HG03095 (cell line): ENCODE data around the gene WDR83.
"Not testable (repeated sequence)": the region's sequence is repeated elsewhere in the genome, so short reads cannot be mapped to it uniquely, and the experiment has no call there.

Experiments
- ATAC-seq: cut with Tn5 transposase; IDR thresholded peaks from one replicate; pipeline ENCODE4 v1.9.1; 2021; ENCODE audit warnings: moderate library complexity; ENCODE audit not compliant: unreplicated experiment

WDR83 gene

DNA sequence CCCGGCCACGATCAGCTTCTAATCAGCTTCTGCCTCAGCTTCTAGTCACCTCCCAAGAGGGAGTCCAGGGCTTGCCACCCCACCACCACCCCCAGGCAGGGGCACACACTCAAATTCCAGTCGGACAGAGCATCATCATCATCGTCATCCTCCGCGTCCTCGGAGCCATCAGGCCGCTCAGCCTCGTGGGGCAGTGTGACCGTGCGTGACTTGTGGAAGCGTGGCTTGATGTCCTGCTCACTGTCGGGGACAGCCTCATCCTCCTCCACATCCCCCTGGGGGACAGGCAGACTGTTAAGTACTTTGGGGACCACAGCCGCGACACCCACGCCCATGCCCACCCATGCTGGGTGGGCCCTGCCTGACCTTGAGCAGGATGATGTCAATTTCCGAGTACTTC, 44.6 kb downstream of the WDR83 start:
- ATAC-seq = no peak

DNA sequence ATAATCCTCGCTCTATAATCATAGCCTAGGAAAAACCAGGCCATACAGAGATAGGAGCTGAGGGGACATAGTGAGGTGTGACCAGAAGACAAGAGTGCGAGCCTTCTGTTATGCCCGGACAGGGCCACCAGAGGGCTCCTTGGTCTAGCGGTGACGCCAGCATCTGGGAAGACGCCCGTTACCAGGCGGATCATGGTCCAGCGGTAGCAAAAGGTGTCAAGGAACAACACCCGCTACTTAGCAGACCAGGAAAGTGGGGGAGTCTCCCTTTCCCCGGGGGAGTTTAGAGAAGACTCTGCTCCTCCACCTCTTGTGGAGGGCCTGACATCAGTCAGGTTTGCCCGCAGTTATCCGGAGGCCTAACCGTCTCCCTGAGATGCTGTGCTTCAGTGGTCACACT, 45.5 kb downstream of the WDR83 start:
- not testable (repeated sequence) for ATAC-seq

DNA sequence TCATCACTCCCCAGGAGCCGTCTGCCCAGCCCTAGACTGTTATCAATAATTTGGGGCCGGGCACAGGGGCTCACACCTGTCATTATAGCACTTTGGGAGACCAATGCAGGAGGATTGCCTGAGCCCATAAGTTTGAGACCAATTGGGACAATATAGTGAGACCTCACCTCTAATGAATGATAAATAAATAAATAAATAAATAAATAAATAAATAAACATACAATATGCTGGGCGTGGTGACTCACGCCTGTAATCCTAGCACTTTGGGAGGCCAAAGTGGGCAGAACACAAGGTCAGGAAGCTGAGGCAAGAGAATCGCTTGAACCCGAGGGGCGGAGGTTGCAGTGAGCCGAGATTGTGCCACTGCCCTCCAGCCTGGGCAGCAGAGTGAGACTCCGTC, 46.7 kb downstream of the WDR83 start:
- not testable (repeated sequence) for ATAC-seq

DNA sequence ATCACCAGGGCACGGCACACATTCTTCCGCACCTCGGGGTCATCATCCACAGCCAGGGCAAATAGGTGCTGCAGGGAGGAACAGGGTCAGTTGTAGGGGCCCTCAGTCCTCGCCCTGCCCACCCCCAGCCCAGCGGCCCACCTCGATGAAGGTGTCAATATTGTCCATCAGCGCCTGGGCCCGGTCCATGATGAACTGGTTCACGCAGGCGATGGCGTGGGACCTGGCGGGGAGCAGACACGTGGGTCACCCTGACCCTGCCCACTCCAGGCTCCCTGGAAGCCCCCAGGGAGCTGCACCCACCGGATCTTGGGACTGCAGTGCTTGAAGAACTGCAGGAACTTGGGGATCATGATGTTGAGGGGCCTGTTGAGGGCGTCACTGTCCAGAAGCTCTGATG, 48.5 kb downstream of the WDR83 start:
- no peak for ATAC-seq

DNA sequence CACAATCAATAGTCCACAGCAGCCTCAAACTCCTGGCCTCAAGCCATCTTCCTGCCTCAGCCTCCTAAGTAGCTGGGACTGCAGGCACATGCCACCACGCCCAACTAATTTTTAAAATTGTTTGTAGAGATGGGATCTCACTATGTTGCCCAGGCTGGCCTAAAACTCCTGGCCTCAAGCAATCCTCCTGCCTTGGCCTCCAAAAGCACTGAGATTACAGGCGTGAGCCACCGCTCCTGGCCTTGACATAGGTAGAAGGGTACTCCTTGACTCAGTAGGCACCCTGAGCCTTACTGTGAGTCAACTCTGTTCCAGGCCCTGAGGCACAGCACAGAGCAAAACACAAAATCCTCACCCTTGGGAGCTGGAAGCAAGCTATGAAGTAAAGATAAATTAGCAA, 49.3 kb downstream of the WDR83 start:
- no peak for ATAC-seq

DNA sequence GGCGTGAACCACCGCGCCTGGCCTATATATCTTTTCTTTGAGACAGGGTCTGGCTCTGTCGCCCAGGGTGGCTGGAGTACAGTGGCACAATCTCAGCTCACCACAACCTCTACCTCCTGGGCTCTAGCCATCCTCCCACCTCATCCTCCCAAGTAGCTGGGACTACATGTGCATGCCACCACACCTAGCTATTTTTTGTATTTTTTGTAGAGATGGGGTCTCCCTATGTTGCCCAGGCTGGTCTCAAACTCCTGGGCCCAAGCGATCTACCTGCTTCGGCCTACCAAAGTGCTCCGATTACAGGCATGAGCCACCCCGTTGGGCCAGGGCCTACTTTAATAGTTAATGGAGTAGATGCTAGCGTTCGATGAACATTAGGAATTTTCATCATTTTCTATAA, 53.7 kb downstream of the WDR83 start:
- no peak for ATAC-seq

DNA sequence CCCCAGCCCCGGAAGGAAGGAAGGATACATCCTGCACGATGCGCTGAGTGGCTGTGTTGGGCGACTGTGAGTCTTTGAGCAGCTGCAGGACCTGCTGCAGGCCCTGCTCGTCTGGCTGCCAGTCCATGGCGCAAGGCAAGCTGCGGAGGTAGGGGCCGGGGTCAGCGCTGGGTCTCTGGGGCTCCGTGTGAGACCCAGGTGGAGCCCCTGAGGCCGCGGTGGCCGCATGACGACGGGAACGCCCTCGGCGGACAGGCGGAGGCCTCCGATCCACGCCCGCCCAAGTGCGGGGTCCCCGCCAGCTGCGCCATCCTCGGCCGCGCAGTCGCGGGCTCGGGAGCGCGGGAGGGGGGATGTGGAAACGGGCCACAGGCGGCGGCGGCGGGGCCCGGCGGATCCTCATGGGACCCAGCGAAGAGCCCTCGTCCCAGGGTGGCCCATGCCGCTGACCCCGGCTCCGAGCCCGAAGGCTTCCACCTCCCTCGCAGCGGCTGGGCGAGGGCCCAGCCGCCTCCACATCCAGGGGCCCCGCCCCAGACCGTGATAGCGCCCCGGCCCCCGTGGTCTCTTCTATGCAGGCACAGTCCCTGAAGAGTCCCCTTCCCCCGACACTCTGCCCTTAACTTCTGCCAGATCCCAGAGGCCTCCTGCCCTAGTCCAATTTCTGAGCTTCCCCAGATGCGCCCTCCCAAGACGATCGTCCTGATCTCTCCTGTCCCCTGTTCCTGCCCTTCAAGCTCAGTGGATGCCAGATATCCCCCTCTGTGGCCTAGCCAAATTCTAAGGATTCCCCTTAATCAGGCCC, 54.4 kb downstream of the WDR83 start:
- ATAC-seq = no peak

DNA sequence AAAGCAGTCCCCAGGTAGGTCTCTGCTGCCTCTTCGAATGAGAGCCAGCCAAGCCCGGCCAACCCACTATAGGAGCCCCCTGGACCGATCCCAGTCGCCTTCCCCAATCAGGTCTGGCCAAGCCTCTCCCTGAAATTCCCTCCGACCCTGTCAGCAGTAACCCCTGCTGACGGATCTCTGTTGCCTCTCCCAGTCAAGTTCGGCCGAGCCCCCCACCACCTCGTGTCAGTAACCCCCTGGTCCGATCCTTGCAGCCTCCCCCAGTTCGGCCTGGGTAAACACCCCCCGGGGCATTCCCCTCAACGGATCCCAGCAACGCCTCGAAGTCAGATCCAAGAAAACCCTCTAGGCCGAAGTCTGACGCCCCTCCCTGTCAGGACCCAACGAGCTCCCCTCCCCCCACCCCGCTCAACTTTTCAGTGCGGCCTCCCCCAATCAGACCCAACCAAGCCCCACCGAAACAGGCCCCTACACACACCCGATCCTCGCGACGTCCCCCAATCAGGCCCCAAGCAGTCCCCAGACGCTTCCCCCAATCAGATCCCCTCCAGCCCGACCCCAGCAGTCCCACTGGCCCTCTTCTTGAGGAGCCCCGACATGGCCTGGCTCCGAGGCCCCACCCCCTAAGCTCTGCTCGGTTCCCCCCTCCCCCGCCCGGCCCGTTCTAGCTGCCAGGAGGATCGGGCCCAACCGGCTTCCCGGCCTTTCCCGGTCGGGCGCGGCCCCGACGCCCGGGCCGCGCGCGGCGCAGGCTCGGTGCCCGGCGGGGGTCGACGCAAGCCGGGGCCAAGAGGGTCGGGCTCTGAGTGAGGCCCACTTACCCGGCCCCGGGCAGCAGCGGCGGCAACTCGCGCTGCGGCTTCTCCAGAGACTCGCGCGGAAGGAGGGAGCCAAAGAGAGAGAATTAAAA, 55.3 kb downstream of the WDR83 start:
- peak; percentile 31 for ATAC-seq

DNA sequence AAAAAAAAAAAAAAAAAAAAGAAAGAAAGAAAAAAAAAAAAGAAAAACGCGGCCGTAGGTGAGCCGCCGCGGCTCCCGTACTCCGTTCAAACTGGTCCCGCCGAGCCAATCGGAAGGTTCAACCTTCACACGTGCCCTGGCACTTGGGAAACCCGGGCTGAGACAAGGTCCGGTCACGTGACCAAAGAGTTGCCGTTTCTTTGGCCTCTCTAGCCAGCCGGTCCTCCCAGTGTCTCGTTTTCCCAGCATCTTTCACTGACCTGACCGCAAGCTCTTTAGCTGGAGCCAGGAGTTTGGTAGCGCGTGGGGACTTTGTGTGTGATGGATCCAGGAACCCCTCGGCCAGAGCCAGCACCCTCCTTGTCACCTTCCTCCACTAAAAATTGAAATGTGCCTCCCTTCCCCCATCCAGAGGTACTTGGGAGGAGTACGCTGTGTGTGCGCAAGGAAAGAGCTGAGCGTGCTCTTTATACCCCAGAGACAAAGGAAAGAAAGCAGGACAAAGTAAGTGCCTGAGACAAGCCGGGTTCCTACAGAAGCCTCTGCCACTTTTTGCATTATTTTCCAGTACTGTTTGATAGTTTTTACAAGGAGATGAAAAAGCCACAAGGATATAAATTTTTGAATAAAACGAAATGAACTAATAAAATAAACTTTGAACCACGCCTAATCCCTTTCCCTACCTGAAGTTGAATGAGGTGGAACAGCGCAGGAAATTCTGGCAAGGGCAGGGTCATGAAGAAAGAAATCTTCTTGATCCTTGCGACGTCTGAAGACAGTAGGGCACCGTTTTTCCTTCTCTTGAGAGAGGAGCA, 56.2 kb downstream of the WDR83 start:
- peak; percentile 62 for ATAC-seq

DNA sequence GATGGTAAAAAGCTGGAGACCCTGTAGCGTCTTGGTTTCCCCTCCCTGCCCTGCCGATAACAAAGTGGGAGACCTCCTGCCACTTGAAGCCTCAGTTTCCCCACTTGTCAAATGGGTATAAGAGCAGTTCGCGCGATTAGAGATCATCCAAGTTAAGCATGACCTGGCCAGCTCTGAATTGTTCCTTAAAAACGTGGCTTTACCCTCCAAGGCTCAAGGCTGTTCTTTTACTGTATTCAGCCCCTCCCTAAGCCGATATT, 56.7 kb downstream of the WDR83 start:
- ATAC-seq = no peak

DNA sequence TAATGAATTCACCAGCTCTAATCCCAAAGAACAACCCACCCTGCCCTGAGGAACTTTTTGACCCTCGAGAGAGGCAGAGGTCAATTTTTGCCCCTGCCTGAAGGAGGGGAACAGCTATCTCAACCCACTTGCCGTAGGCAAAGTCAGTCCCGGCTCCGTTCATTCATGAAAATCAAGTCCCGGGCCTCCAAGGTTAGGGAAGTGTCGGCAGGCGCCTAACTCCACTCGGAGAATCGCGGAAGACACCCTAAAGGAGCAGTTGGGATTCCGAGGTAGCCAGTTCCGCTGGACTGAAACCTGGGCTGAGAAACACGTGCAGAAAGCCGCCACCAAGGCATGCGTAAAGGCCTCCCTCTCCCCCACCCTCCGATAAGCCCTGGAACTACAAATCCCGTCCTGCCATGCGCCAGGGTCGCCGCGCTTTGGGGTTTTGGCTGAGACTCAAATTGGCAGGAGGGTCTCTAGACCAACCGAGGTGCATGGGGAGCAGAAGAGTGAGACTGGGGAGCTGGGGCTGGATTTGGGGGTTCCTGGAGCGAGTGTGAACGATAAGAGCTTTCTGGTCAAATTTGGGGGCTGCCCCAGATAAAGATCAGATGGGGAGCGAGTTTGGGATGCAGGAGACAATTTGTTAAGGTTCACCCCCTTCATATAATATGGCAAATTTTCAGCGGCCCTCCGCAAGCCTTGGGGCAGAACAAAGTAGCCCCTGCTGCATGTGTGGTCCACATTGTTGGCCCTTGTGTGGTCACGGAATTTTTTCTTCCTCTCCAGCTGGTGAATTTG, 57.2 kb downstream of the WDR83 start, which contains the start of gene TNPO2:
Gene TNPO2 (minus strand): TSS at position 292 of the 786 bp plus-strand sequence. CDS start 2,955 bp downstream, outside the sequence.
- no peak for ATAC-seq
